Activated CD4-positive, alpha-beta T cell treated with anti-CD3 and anti-CD28 coated beads, Interleukin-2, Interleukin-4, amounts not matched to agents 100 ng/mL and 50 ng/mL, durations not matched to agents 16 hours and 8 hours (primary cell): ENCODE results near the gene HOXB7.

Source experiments
- DNase-seq: peaks from one replicate; pipeline ENCODE4 v3.0.0-alpha.2; 2020; ENCODE audit warnings: low spot score

Gene HOXB7

GRCh38 chr17:48610282-48611211 is at the start of gene HOXB7:
Gene HOXB7 (minus strand): TSS chr17:48611017. CDS start chr17:48610918, 99 bp downstream.
- DNase-seq: peak; percentile 67

DNA sequence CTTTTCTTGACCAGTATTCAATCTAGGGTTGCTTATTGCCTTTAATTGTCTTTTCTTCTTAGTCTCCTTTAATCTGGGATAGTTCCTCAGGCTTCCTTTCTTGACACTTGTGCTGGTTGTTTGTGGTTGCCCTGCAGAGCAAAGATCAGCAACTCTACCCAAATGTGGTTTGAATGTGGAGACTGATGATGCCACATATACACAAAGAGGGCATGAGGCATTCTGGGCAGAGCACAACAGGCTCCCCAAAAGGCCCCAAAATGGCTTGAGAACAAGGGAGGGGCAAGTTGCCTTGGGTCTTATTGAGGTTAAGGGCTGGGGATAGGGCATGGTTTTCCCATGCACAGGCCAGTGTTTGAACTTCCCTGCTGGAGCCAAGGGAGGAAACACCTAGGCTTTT is 45.1 kb upstream of the HOXB7 start:
- DNase-seq: no peak

- no peak for DNase-seq
These were observed 38.9 kb upstream of the HOXB7 start for GRCh38 chr17:48649741-48650140.

GRCh38 chr17:48647963-48648245 is 37.1 kb upstream of the HOXB7 start:
- DNase-seq: no peak

DNA sequence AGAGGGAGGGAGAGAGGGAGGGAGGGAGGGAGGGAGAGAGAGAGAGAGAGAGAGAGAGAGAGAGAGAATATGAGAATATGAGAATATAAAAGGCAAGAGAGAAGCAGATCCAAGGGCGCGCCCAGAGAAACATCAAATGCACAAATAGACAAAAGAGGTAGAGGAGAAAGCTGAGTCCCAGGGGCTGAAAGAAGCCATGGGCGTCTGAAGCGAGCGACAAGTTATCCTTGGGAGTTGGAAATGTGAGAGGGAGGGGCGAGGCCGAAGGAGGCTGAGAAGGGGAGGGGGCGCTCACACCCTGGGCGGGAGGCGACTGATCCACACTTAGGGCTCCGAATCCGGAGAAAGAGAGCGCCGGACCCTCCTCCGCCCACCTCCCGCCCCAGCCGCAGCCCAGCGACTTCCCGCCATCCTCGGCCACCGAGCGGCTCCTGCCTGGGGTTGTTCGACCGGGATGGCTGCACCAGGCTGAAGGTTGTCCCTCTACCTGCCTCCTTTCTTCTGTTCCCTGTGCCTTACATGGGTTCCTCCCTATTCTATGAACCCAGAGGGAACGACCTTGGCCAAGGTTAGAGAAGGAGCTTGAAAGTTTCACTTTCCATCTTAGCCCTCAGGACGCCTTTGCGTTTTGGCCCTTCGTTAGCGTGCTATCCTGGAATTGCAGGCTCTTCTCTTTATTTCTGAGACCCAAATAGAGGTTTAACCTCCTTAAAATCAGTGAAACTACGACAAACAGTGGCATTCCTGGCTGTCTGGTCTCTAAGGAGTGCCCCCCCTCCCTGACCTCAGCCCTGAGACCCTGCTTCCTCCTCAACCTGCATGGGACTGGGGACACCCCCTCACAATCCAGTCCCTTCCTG is 36.5 kb upstream of the HOXB7 start:
- no peak for DNase-seq

DNA sequence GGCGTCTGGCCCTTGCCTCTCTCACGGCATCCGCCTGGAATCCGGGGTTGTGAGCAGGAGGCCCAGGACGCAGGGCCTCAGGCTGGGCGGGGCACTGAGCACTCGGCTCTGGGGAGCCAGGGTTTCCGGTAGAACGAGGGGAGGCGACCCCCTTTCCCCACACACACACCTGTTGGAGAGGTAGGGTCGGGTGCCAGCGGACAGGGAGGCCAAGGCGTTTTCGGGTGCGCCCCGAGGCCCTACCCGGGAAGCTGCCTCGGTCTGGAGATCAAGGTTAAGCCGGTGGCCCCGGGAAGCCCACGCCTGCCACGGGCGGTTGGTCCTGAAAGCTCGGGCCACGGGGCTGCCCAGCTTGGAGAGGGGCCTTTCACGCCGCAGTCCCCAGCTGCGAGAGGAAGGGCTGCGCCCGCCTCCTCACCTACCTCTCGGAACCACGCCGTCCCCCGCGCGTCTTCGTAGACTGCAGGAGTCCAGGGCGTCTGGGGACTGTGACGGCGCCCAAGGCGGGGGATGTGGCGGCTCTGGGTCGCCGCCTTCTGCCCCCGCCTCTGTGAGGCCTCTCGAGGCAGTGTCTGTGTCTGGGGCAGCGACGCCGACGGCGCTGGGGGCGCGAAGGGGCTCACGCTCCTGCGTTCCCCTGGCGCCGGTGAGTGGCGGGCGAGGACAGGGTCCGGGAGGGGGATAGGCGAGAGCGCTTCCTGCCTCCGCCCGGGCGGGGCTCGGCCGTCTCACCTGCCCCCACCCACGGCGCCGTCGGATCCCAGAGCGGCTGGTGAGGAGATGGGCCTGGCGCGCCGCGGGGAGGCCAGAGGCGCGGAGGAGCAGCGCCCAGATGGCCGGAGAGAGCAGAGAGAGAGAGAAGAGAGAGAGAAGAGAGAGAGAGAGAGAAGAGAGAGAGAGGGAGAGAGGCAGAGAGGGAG is 35.6 kb upstream of the HOXB7 start:
- DNase-seq: no peak

DNA sequence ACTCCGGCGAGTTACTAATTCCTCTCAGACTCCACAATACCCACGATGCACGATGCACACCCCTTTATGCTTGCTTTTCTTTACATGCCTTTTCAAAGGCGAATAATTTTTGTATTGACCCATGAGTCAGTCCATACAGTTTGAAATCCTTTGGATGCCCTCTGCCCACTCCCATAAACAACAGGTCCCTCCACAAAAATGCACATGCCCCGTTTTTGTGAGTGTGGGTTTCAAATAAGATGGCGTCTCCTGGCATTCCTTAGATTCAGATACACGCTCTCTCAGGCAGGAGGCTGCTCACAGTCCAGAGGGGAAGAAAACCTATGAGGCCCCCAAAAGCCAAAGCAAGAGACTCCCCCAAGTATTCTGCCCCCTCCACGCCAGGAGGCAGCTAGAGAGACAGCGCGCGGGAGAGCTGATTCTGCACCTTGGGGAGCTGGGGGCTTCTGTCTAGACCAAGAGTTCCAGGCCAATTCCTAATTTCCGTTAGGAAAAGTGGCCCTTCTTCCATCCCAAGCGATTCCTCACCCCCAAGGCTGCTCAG is 34.9 kb upstream of the HOXB7 start:
- DNase-seq: no peak

DNA sequence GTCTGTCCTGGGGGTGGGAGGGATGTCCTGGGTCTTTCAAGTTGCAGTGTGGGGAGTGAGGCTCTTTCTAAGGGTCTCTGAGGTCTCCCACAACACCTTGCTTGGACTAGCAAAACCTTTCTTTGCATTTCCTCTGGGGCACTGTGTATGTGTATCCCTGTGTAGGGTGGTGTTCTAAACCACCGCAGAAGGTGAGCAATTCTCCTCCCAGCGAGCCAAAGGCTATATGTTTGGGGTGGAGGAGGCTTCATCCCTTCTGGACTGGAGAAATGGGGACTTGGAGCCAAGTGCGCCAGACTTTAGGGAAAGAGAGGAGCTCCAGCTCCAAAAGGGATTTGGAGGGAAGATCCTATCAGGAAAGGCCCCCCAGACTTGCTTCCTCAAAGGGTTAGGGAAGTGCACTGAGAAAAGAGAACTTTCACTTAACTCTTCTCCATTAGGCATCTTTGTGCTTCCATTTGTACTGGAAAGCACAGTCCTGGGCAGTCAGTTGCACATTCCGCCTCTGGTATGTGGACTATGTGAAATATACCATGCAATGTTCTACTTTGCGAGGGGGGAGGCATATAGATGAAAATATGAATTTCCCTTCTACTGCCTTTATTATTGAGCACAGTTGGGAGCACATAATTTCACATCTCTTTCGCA is 34.2 kb upstream of the HOXB7 start:
- no peak for DNase-seq

DNA sequence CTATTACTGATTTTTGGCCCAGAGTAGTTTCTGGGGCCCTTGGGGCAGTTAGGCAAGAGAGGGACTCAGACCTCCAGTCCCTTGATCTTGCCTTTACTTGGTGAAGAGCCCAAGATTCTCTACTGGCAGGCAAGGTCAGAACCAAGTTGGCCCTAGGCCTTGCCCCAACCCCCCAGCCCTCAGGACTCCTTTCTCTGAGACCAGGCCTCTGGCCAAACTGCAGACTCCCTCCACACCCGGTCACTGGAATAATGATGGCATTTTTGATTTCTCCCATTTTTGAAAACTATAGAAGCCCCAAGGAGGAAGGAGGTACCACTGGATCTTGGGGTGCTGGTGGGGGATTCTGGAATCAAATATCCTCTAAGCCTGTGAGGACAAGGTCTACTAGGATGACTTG is 33.3 kb upstream of the HOXB7 start:
- DNase-seq: no peak

DNA sequence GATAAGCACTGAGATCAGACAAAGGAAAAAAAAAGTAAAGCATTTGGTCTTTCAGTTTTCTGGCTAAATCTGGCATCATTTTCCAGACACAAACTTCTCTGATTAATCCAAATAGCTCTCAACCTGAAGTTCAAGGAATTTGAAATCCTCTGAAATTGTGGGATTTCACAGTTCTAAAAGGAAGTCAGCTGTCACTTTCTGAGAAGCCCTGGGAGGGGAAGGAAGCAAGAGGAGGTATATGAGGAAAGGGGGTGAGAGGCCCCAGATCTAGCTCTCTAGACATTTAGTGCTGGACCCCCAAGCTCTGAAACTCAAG is 32.8 kb upstream of the HOXB7 start:
- DNase-seq: no peak

- no peak for DNase-seq
These were observed 32.3 kb upstream of the HOXB7 start for GRCh38 chr17:48642843-48643696.

DNA sequence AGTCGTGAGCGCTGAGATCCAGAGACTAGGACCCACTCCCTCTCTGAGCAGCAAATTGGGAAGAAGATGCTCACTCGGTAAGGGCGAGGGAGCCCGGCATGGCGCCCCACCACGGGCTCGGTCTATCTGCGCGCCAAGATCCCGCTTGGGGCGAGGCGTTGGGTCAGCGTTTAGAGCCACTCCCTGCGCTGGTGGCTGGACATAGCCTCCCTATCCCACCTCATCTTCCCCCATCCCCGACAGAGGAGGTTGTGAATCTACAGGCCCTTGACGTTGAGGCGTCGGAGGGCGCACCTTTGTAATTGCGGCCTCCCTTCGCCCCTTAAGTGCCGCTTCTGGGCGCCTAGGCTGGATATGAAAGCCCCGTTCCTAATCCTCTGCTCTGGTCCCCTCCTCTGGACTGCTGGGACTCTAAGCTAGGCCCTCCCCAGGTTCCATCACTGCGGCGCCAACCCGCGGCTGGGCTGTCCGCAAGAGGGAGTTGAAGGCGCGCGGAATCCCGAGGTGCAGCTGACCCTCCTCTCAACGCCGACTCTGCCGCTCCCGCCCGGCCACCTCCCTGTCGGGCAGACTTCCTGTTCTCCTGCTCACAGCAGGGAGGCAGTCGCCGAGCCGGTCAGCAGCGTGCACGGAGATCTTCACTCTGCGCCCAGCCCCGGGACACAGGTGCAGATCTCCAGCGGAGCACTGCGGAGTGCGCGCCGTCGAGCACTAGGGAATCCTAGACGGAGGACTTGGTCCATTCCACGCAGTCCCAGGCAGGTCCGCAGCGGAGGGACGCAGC is 31.4 kb upstream of the HOXB7 start:
- DNase-seq: no peak

DNA sequence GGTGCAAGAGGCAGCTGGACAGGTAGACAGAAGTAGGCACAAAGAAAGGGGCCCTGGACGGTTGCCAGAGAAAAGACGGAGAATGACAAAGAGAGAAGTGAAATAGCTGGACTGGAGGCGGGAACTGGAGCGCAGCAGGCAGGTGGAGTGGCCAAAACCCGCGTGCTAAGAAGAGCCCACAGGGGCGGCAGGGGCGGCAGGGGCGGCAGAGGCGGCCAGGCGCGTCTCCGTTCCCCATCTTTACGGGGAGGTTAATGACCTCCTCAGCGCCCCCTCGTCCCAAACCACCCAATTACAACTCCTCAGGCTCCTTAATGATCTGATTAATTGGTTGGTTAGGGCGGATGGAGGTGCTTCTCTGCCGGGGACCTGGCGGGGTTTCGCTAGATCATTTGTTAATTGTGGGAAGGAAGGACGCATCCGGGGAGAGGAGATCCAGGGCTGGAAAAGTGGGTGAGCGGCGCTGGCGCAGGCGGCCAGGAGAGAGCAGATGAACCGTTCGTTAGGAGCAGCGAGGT is 30.8 kb upstream of the HOXB7 start:
- DNase-seq: no peak

DNA sequence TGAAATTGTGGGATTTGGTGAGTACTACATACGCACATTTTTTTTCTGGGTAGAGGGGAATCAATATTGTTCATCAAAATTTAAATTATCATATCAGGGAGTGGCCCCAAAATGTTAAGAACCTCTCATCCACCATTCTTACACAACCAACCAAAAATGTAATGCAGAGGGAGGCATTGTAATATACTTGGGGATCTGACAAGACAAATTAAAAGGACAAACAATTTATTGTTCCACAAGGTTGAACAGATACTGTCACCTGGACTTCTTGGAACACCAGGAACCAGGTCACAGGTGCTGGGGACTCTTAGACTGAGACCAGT is 30.0 kb upstream of the HOXB7 start:
- no peak for DNase-seq

DNA sequence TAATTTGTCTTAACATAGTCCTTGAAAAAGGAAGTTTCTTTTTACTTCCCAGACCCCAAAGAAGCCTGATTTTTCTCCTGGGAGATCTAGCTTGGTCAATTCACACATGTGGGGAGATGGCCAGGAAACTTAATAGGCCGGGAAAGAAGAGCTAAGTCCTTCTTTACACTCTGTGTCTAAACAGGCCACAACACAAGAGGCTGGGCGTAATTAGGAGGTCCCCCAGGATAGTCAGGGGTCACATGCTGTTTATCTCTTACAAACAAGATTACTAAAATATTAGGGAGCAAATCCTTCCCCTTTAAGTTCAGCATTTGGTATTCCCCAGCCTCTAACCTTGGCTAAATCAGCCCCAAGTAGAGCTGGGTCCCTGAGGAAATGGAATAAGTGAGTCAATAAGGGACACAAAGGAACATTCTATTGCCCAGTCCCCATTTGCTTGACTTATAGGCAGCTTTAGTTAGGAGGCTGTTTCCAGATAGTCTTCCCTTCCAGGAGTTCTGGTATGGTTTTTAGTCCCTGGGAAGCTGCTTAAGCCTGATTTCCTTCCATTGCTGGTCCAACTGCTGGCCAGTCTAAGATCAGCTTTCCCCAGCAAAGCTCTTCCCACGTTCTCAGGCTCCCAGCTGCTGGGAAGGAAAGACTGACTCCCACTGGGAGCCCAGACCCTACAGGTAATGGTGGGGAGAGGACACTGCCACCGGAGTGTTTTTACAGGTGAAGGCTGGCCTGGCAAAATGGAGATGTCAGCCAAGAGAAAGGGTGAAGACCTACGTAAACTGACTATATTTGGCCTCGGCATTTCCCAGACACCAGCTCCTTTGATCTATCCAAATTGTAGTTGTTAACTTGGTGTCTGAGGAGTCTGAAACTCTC is 29.4 kb upstream of the HOXB7 start:
- DNase-seq: no peak

DNA sequence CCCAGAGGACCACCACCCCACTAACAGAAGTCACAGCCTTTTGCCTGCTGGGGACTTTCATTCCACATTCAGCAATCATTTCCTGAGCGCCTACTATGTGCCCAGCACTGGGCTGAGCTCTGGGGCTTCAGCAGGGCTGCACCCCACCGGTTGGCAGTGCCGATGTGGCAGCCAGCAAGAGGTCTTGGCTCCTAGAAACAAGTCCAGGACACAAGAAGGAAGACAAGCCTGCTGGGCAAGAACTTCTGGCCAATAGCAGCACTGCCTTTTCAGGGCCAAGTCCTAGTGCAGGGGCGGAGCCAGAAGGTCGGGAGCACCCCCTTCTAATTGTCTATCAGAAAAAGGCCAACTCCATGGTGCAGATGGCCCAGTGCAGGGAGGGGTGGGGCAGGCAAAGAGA is 28.3 kb upstream of the HOXB7 start:
- no peak for DNase-seq

DNA sequence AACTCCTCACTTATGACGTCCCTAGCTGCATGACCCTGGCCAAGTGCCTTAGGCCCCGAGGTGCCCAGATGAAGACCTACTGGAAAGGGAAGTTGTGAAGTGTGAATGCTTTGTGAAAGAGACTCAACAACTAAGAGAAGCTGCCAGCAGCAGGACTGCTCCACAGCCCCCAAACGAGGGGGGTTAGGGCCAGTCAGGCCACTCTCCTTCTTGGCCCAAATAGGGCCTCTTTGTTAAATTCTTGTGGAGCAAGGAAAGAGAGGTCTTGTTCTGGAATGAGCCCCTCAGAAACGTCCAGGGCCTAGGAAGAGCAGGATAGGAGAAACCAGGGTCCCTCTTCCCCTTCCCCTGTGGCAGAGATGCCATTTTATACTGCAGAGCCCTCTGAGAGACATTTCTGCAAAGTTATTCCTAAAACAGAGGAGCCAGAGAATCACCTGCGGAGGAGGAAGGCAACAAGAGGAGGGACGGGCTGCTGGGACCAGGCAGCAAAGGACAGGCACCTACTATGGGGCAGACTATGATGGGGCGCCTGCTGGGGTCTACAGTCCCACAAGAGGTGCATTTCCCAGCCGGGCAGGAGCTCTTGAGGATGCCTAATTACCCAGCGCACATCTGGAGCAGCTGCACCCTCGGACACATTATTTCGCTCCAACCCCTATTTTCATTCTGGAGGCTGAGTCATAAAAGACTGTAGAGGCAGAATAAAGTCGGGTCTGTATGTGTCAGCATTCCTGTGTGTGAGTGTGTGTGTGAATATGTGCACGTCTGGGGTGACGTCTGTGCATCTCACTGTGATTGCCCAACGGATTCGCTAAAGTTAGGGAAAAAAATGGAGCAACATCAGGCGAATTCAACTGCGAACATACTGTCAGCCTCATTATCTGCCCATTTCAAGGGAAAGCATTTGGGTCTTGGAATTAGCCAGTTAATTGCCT is 26.8 kb upstream of the HOXB7 start:
- DNase-seq: no peak
